COLO668 (cell line): ENCODE data around the gene IL18BP.
A peak's percentile ranks its signal among the peaks of the same experiment; 100 is the strongest.

ENCODE experiments used
- DNase-seq: peaks from one replicate; lab custom pipeline; 2025; ENCODE audit not compliant: unreplicated experiment; lab: John Stamatoyannopoulos, UW

The IL18BP gene

GRCh38 chr11:72010529-72011233 is 12.0 kb downstream of the IL18BP start:
- DNase-seq = no peak

- no peak for DNase-seq
These were observed 13.5 kb downstream of the IL18BP start for GRCh38 chr11:72012091-72012630.

DNA sequence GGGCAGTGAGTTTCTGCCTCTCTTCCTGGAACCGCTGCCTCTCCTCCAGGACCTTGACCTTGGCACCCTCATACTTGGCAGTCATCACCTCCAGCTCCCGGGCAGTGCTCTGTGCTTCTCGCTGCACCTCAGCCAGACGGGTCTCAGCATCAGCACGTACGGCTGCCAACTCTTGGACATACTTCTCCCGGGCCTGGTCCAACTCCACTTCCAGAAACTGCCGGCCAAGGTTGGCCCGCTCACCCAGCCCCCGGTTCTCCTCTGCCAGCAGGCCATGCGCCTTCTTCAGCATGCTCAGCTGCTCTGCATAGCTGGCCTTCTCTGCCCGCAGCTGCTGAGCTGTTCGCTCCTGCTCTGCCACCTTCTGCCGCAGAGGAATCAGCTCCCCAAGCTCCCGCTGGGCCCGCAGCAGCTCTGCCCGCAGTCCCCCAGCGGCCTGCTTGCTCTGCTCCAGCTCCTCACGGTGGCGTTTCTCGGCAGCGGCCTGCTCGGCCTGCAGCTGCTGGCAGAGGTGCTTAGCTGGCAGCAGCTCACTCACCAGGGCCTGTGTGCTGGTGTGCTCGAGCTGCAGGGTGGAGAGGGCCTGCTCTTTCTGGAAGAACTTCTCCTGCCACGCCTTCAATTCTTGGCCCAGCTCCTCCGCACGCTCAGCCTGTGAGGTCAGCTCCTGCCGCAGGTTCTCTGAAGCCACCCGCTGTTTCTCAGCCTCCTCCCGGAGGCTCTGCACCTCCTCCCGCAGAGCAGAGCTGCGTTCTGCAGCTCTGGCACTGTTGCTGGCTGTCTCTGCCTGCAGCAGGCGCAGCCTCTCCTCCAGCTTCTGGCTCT is 14.4 kb downstream of the IL18BP start:
- DNase-seq = no peak

GRCh38 chr11:72013765-72014711 is 15.3 kb downstream of the IL18BP start:
- DNase-seq = no peak

DNA sequence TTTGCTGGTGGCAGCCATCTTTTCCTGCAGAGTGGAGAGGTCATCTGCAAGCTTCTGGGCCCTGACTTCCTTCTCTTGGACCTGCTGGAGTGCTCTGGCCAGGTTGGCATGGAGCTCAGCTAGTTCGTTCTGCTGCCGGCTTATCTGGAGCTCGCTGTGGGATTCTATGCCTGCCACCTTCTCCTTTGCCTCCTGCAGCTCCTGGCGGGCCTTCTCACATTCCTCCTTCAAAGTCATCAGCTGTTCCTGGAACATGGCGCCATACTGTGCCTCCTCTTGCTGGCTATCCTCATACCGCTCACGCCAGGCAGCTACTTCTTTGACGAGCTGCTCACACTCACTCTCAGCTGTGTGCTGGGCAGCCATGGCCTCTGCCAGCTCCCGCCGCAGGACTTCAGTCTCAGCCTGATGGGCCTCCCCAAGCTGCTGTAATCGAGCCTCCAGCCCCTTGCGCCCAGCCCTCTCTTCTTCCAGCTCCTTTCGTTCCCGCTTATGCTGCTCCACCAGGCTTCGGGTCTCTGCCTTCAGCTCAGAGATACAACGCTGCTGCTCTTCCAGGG is 16.1 kb downstream of the IL18BP start:
- DNase-seq = no peak

GRCh38 chr11:72015511-72016061 is 16.9 kb downstream of the IL18BP start:
- no peak for DNase-seq

- DNase-seq = no peak
These were observed 19.5 kb downstream of the IL18BP start for GRCh38 chr11:72018171-72018570.

DNA sequence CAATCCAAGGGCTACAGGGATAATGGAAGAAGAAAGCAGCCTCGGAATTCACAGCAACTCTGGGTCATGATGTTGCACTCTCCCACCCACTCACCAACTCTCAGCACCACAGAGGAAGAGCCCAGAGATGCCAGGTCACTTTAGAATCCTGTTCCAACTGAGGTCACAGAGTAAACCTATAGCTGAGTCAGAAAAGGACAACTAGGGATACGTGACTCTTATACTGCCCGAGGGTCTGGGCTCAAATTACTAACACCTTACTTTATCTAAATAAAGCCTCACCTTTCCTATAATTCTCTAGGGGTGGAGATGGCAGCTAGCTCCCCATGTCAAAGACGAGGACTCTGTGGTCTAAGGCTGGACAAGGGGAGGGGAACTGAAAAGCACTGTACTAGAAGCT is 24.6 kb downstream of the IL18BP start:
- no peak for DNase-seq

- DNase-seq = no peak
These were observed 25.5 kb downstream of the IL18BP start for GRCh38 chr11:72024069-72024754.

- no peak for DNase-seq
These were observed 27.4 kb downstream of the IL18BP start for GRCh38 chr11:72026090-72026489.

DNA sequence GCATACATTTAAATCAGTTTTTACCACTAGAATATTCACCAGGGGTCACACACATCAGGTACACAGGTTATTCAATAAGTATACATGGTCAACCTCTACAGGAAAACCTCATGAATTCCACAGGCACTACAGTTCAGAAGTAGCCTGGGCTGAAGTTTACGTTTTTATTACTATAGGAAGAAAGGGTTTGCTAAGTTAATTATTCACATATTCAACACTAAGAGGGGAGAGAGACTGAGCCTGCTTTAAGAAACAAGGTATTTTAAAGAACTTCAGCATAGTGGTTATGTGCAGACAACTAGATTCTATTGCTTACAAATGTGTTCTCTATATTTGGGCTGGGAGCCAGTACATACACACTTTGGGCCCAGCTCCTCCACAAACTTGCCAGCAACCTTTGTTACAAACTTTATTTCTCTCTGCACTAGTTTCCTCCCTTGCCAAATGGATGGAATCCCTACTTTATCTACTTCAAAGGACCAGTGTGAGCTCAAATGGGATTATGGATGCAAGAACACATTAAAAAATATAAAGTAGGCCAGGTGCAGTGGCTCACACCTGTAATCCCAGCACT is 31.9 kb downstream of the IL18BP start:
- no peak for DNase-seq

DNA sequence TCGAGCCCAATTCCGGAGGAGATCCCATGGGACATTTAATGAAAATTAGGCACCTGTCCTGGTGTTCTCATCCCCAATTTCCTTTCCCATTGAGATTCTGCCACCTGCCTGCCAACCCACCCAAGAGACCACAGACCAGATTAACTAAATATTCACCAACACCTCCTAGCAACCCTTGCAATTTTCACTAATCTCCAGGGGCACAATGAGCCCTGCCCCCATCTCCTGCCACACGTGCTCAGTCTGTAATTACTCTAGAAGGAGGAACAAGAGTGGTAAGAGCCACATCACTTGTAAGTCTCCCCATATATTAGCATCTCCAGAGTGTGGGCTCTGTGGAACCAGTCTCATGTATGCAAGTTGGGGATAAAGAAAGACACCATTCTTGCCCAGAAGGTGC is 38.0 kb downstream of the IL18BP start:
- DNase-seq = no peak

- DNase-seq = peak; percentile 0
These were observed 39.0 kb downstream of the IL18BP start for GRCh38 chr11:72037554-72038311.

- no peak for DNase-seq
These were observed 39.8 kb downstream of the IL18BP start for GRCh38 chr11:72038491-72038890.

GRCh38 chr11:72039031-72039855 is 40.5 kb downstream of the IL18BP start:
- no peak for DNase-seq

- no peak for DNase-seq
These were observed 41.2 kb downstream of the IL18BP start for GRCh38 chr11:72039856-72040401.

GRCh38 chr11:72040491-72041363 is 42.0 kb downstream of the IL18BP start:
- DNase-seq = peak; percentile 55
